Stomach (tissue), 9 donors: ENCODE results near the gene CLCA1. TPM values are rescaled to one million over a fixed set of nuclear protein-coding genes. Genes with fewer than 3 reads are reported as not detected.
A peak's percentile ranks its signal among the peaks of the same experiment; 100 is the strongest.

Experiments
- DNase-seq, 2 donors: peaks; one replicate each; pipeline versions ENCODE4 v3.0.0 to v3.0.0-alpha.2; 2013 to 2019
- H3K27ac ChIP-seq, 5 donors: fragments of 200-600 bp in 4 of 5; sonication (generic) in 4 of 5; one replicate each; pipeline ENCODE4 v1.5.1; 2013 to 2019; ENCODE audit warnings: mild to moderate bottlenecking in 1 of 5, moderate library complexity in 1 of 5
- H3K27me3 ChIP-seq, 3 donors: fragments of 200-600 bp; sonication (generic); one replicate each; pipeline ENCODE4 v1.5.1; 2017 to 2019; ENCODE audit warnings: mixed run types in 1 of 3
- H3K36me3 ChIP-seq, 4 donors: fragments of 200-600 bp; sonication (generic); 1 replicate in 3 of 4; 2 replicates in 1 of 4; pipeline ENCODE4 v1.5.1; 2016 to 2019
- H3K4me1 ChIP-seq, 4 donors: fragments of 200-600 bp; sonication (generic); one replicate each; pipeline ENCODE4 v1.5.1; 2016 to 2019
- H3K4me3 ChIP-seq, 4 donors: fragments of 200-600 bp; sonication (generic) in 3 of 4; one replicate each; pipeline ENCODE4 v1.5.1; 2016 to 2019; ENCODE audit warnings: mild to moderate bottlenecking in 1 of 4
- H3K9me3 ChIP-seq, 4 donors: fragments of 200-600 bp; sonication (generic); one replicate each; pipeline ENCODE4 v1.5.1; 2016 to 2019
- CTCF ChIP-seq, 7 experiments: fragments of 450-650 bp in 4 of 7; fragments of 200-600 bp in 3 of 7; sonication (generic) in 3 of 7; IDR thresholded peaks; one replicate each; pipeline ENCODE4 v1.5.1; 2016 to 2019; ENCODE audit warnings: antibody characterized with exemption in 7 of 7, control low read depth in 2 of 7, mild to moderate bottlenecking in 1 of 7
- EP300 ChIP-seq: sonication (generic); formaldehyde crosslinking; IDR thresholded peaks from one replicate; pipeline ENCODE4 v1.6.1; 2017; ENCODE audit warnings: antibody characterized with exemption
- POLR2A ChIP-seq, 4 donors: fragments of 450-650 bp; IDR thresholded peaks; one replicate each; pipeline ENCODE4 v1.6.1; 2016; ENCODE audit warnings: antibody characterized with exemption in 4 of 4, control low read depth in 2 of 4, mild to moderate bottlenecking in 1 of 4, moderate library complexity in 1 of 4
- POLR2AphosphoS5 ChIP-seq, 3 donors: sonication (generic); formaldehyde crosslinking; IDR thresholded peaks; one replicate each; pipeline ENCODE4 v1.6.1; 2016; ENCODE audit warnings: antibody characterized with exemption in 3 of 3
- WGBS, 5 donors: extraction: QIAGEN DNeasy Blood & Tissue Kit in 3 of 5; methylation state at CpG; one replicate each; pipeline versions ENCODE4 v1.1.5 to v1.1.7; 2013 to 2018; 5-methylcytosine and 5-hydroxymethylcytosine counted together
- intact Hi-C: fragments of 100-400 bp; cut with DNase I; formaldehyde crosslinking; loops from one replicate; pipeline ENCODE4 v1.15.1; 2023; ENCODE audit warnings: low total_unique reads
- polyA plus RNA-seq, 3 donors: library from polyadenylated mRNA; stranded (reverse); fragments of 200-250 nt; gene quantifications; one replicate each; pipeline ENCODE4 v1.2.3, GENCODE V29; 2013
- total RNA-seq, 5 donors: library from RNA; depleted of rRNA; stranded (reverse); fragments of >200 nt; gene quantifications; one replicate each; pipeline versions ENCODE4 v1.1.0 to v1.2.3, GENCODE V29; 2014 to 2016
- donor health status: healthy with polysubstance abuse.
- donor health status: Bipolar disorder and iron deficiency.
- donor health status: healthy.

The CLCA1 gene
- total and polyA plus RNA-seq, 8 donors, result 0.12 to 89.8 (median 13.0) TPM; not detected in 4

- Histone ChIP-seq H3K36me3 (no peaks in the 10 kb centered on the region), H3K27me3 (no peaks in the 10 kb centered on the region), H3K4me1 (peaks cover 0 to 4% (median 0%) of the 10 kb centered on the region in 4 donors), H3K4me3 (no peak overlapping the region), H3K9me3 (peaks cover 0 to 12% (median 3%) of the 10 kb centered on the region in 4 donors), H3K27ac (no peak overlapping the region)
- intact Hi-C loops, result no loop called here
- 64 to 77% (median 67%) methylated on average over 3 of the region's 3 CpGs for WGBS, 5 donors
- TF ChIP-seq POLR2AphosphoS5 (IDR thresholded peaks at IDR 0.05) (no peak), EP300 (no peak), CTCF (IDR thresholded peaks at IDR 0.05) (no peak), POLR2A (IDR thresholded peaks at IDR 0.05) (no peak)
- no peak for DNase-seq
Observed at GRCh38 chr1:86522240-86522639, 53.5 kb downstream of the CLCA1 start.

GRCh38 chr1:86523670-86524354, 55.1 kb downstream of the CLCA1 start:
- no peaks in the 10 kb centered on the region for H3K27me3 ChIP-seq

GRCh38 chr1:86527306-86527705, 58.6 kb downstream of the CLCA1 start:
- H3K27ac ChIP-seq, result no peak overlapping the region
- no peaks in the 10 kb centered on the region for H3K4me1 ChIP-seq
- no peaks in the 10 kb centered on the region for H3K36me3 ChIP-seq
- H3K9me3 ChIP-seq, result peaks cover 0 to 12% (median 5%) of the 10 kb centered on the region in 4 donors
- H3K27me3 ChIP-seq, result no peaks in the 10 kb centered on the region
- peak in 1 of 2 donors; percentile 29 for DNase-seq
- WGBS, 5 donors, result 49 to 73% (median 59%) methylated on average over 4 of the region's 4 CpGs
- no peak for TF ChIP-seq POLR2AphosphoS5 (IDR thresholded peaks at IDR 0.05)
- TF ChIP-seq POLR2A (IDR thresholded peaks at IDR 0.05), result no peak
- no peak for TF ChIP-seq CTCF (IDR thresholded peaks at IDR 0.05)
- TF ChIP-seq EP300, result no peak
- H3K4me3 ChIP-seq, result no peak overlapping the region
- intact Hi-C loops, result no loop called here

More at GRCh38 chr1:86523670-86524354, 55.1 kb downstream of the CLCA1 start:
- intact Hi-C loops, result no loop called here
- Histone ChIP-seq H3K36me3 (no peaks in the 10 kb centered on the region), H3K4me1 (no peaks in the 10 kb centered on the region), H3K27ac (no peak overlapping the region), H3K9me3 (peaks cover 0 to 12% (median 3%) of the 10 kb centered on the region in 4 donors), H3K4me3 (no peak overlapping the region)
- DNase-seq, result no peak
- 94 to 98% (median 96%) methylated on average over 24 to 32 of the region's 32 CpGs for WGBS, 5 donors
- no peak for TF ChIP-seq CTCF (IDR thresholded peaks at IDR 0.05)
- no peak for TF ChIP-seq POLR2AphosphoS5 (IDR thresholded peaks at IDR 0.05)
- no peak for TF ChIP-seq POLR2A (IDR thresholded peaks at IDR 0.05)
- TF ChIP-seq EP300, result no peak

- Histone ChIP-seq H3K27me3 (no peaks in the 10 kb centered on the region), H3K27ac (no peak overlapping the region), H3K4me1 (no peaks in the 10 kb centered on the region), H3K36me3 (no peaks in the 10 kb centered on the region), H3K9me3 (peaks cover 0 to 4% (median 0%) of the 10 kb centered on the region in 4 donors), H3K4me3 (no peak overlapping the region)
- TF ChIP-seq POLR2AphosphoS5 (IDR thresholded peaks at IDR 0.05), result no peak
- TF ChIP-seq CTCF (IDR thresholded peaks at IDR 0.05), result no peak
- TF ChIP-seq POLR2A (IDR thresholded peaks at IDR 0.05), result no peak
- TF ChIP-seq EP300, result no peak
- WGBS, 5 donors, result 82 to 92% (median 91%) methylated on average over 3 of the region's 3 CpGs
- DNase-seq, result no peak
- intact Hi-C loops, result no loop called here
Observed at GRCh38 chr1:86530211-86530845, 61.6 kb downstream of the CLCA1 start.
